ENCODE data around the gene JAK2.
"Not testable (repeated sequence)": the region's sequence is repeated elsewhere in the genome, so short reads cannot be mapped to it uniquely, and the experiment has no call there.

JAK2 gene

DNA sequence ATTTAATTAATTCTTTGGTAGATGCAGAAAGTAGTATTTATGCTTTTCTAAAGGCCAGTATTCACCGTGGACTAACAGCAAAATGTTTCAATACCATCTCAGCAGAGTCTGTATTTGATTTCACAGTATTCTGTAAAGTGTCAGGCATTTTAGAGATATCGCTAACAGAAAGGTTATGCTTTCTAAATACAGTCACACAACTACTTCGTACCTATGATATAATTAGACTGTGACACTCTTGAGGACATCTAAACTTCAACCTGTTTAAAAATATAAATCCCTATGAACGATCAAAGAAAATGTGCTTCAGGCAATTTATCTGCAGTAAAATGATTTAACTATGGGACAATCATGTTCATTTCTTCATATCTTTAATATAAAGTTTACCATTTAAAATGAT lies 41.7 kb upstream of the JAK2 start:
- TF ChIP-seq, protein P1, sequence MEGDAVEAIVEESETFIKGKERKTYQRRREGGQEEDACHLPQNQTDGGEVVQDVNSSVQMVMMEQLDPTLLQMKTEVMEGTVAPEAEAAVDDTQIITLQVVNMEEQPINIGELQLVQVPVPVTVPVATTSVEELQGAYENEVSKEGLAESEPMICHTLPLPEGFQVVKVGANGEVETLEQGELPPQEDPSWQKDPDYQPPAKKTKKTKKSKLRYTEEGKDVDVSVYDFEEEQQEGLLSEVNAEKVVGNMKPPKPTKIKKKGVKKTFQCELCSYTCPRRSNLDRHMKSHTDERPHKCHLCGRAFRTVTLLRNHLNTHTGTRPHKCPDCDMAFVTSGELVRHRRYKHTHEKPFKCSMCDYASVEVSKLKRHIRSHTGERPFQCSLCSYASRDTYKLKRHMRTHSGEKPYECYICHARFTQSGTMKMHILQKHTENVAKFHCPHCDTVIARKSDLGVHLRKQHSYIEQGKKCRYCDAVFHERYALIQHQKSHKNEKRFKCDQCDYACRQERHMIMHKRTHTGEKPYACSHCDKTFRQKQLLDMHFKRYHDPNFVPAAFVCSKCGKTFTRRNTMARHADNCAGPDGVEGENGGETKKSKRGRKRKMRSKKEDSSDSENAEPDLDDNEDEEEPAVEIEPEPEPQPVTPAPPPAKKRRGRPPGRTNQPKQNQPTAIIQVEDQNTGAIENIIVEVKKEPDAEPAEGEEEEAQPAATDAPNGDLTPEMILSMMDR (IDR thresholded peaks at IDR 0.05; ENCODE audit: extremely low read depth, missing control alignments) = no peak
- no peak for DNase-seq (ENCODE audit: low spot score)

DNA sequence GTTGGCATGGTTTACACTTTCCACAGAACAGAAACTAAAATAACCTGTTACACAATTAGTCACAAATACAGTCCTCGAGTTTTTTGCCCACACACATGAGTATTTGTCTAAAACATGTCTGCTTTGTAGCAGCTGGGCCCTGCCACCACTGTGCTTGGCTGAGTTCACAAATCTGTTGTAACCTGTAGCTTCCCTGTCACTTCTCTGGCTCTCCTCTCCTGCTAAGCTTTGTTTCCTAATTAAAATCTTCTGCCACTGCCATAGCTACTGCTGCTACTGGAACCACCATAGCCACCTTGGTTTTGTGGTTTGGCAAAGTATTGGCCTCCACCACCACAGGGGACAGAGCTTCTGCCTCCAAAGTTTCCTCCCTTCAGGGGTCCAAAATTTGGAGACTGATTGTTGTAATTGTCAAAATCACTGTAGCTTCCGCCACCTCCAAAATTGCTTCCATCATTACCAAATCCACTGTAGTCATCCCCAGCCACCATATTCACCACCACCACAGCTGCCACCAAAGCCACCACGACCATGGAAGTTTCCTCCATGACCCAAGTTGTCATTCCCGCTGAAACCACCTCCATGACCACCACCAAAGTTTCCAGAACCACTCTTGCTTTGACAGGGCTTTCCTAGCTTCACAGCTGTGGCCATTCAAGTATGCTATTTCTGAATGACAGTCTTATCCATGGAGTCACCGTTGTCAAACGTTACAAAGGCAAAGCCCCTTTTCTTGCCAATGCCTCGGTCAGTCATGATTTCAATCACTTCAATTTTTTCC lies 40.5 kb upstream of the JAK2 start:
- not testable (repeated sequence) for DNase-seq (ENCODE audit: low spot score)

DNA sequence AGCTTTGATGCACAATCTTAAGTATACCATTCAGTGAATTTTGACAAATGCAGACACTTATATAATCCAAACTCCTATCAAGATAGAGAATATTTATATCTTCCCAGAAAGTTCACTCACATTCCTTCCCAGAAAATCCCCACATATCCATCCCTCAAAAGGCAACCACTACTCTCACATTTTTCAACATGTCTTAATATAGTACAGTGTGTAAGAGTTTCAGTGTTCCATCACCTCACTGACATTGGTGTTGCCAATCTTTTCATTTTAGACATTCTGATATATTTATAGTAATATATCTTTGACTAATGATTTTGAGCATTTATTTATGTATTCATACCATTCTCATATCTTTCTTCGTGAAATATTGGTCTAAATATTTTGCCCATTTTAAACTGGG lies 38.1 kb upstream of the JAK2 start:
- TF ChIP-seq, protein P1 (IDR thresholded peaks at IDR 0.05; ENCODE audit: extremely low read depth, missing control alignments) = no peak
- DNase-seq (ENCODE audit: low spot score) = no peak

DNA sequence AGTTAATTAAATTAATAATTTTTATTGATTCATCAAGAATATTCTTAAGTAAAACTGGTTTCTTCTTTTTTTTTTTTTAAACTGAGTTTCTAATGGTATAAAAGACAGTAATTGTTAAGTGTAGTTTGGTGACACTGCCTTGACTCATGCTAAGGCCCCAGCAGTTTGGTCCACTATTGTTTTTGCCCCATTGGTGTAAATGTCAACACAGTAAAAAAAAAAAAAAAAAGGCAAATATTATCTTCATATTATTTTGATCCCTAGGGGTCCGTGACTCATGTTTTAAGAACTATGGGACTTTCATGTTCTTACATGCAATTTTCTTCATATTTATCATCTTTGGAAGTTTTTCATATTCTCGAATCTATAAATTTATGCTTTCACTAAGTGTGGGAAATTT lies 29.2 kb upstream of the JAK2 start:
- TF ChIP-seq, protein P1 (IDR thresholded peaks at IDR 0.05; ENCODE audit: extremely low read depth, missing control alignments) = no peak
- DNase-seq (ENCODE audit: low spot score) = no peak

DNA sequence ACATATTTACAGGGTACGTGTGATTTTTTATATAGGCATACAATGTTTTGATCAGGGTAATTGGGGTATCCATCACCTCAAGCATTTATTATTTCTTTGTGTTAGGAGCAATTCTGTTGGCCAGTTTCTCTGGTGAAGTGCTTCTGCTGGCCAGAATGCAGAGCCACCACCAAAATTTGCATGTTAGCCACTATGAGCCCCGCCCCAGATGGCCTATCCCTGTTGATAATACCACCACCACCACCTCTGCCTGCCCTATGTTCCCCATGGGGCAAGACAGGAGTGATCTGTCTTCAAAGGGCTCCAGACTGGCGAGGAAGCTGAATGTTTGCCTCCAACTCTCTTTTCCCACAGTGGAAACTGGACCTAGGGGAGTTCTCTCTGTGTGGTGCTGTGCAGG lies 26.0 kb upstream of the JAK2 start:
- DNase-seq (ENCODE audit: low spot score) = no peak
- TF ChIP-seq, protein P1 (IDR thresholded peaks at IDR 0.05; ENCODE audit: extremely low read depth, missing control alignments) = no peak

DNA sequence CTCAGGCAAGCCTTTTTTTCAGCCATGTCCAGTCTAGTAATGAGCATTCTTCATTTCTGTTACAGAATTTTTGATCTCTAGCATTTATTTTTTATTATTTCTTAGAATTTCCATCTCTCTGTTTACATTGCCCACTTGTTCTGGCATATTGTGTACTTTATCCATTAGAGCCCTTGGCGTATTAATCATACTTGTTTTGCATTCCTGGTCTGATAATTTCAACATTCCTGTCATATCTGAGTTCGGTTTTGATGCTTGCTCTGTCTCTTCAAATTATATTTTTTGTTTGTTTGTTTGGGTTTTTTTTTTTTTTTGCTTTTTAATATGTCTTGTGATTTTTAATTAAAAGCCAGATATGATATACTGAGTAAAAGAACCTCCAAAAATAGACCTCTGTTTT lies 23.0 kb upstream of the JAK2 start:
- no peak for DNase-seq (ENCODE audit: low spot score)
- TF ChIP-seq, protein P1 (IDR thresholded peaks at IDR 0.05; ENCODE audit: extremely low read depth, missing control alignments) = no peak

DNA sequence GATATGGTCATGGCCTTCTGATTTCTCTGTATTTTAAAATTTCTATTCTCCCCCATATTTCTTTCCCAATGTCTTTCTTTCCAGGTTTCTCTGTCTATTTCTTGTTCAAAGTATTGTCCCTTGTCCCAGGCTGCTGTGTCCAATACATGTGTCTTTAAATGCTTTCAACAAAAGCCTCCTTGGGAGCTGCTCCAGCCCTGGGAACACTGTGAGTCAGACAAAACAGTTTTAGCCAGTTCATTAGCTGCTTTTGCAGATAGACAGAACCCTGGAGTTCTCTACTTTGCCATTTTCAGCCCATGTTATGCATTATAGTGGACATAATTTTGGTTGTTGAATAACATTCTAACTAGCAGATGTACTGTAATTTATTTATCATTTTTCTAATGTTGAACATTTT lies 20.5 kb upstream of the JAK2 start:
- DNase-seq (ENCODE audit: low spot score) = no peak
- TF ChIP-seq, protein P1 (IDR thresholded peaks at IDR 0.05; ENCODE audit: extremely low read depth, missing control alignments) = no peak

DNA sequence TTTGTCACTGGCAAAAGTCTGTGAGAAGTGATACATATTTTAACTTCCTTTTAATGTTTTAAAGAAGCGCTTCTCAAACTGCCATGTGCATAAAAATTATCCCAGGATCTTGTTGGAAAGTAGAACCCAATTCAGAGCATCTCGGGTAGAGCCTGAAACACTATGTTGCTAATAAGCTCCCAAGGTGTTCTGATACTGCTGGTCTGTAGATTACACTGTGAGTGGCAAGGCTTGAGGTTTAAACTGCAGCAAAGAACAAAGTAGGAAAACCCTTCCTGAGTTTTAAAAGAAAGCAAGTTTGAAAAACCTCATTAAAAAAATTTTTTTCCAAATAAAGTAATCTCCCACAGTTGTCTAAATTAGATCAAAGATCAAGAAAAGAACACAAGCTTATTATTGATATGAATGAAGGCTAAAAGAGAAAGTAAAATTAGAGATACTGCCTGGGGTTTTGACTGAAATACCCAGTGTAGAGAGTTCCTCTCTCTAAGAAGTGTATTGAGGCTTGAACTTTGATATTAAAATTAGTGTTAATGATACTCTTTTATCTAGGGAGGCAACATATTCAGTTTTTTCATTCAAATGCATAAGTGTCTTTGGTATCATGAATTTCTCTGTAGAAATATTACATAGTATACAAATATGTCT lies 19.8 kb upstream of the JAK2 start:
- TF ChIP-seq, protein P1 (IDR thresholded peaks at IDR 0.05; ENCODE audit: extremely low read depth, missing control alignments) = no peak

More for the DNA sequence above, 19.8 kb upstream of the JAK2 start:
- no peak for DNase-seq (ENCODE audit: low spot score)
